Measurements from ENCODE around the gene CGA. TPM values are rescaled to one million over a fixed set of nuclear protein-coding genes. Genes with fewer than 3 reads are reported as not detected.

The CGA gene
- total and polyA plus RNA-seq, 3 donors from 2014 or later: not detected

DNA sequence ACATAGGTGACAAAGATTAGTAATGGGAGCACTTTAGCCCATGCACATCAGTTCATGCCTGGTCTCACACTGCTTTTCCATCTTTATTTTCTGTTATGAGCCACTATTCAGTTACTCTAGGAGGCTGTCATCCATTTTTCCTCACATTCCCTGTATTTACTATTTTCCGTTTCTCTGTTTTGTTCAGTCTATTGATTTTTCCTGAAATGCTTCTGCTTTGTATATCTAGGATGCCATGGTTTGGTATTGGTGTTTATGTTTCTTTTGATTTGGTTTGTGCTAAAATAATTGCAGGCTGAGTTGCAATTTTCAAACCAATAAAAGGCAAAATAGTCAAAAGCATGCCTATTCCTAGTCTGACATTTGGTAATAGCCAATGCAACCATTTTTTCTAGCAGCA lies 31.6 kb upstream of the CGA start:
- no peak overlapping the region for H3K27ac ChIP-seq
- no peaks in the 10 kb centered on the region for H3K27me3 ChIP-seq
- no peaks in the 10 kb centered on the region for H3K9me3 ChIP-seq
- no peaks in the 10 kb centered on the region for H3K4me1 ChIP-seq
- intact Hi-C loops (cut with DNase I; ENCODE audit: low total_unique reads): no loop called here
- H3K36me3 ChIP-seq (ENCODE audit: low read depth, missing control alignments): no peaks in the 10 kb centered on the region
- TF ChIP-seq CTCF (IDR thresholded peaks at IDR 0.05): no peak
- DNase-seq: no peak
- WGBS, 2 donors: 0% methylated on average over 1 of the region's 1 CpG
- no peak overlapping the region for H3K4me3 ChIP-seq

GRCh38 chr6:87124074-87124473 lies 29.2 kb upstream of the CGA start:
- intact Hi-C loops (cut with DNase I; ENCODE audit: low total_unique reads): no loop called here
- H3K9me3 ChIP-seq: no peaks in the 10 kb centered on the region
- no peaks in the 10 kb centered on the region for H3K4me1 ChIP-seq
- no peak overlapping the region for H3K27ac ChIP-seq
- TF ChIP-seq CTCF (IDR thresholded peaks at IDR 0.05): no peak
- TF ChIP-seq POLR2A (IDR thresholded peaks at IDR 0.05): no peak
- H3K27me3 ChIP-seq: no peaks in the 10 kb centered on the region
- WGBS, 2 donors: 79 to 91% methylated on average over 5 of the region's 5 CpGs
- H3K36me3 ChIP-seq (ENCODE audit: low read depth, missing control alignments): no peaks in the 10 kb centered on the region
- no peak overlapping the region for H3K4me3 ChIP-seq
- DNase-seq: no peak

DNA sequence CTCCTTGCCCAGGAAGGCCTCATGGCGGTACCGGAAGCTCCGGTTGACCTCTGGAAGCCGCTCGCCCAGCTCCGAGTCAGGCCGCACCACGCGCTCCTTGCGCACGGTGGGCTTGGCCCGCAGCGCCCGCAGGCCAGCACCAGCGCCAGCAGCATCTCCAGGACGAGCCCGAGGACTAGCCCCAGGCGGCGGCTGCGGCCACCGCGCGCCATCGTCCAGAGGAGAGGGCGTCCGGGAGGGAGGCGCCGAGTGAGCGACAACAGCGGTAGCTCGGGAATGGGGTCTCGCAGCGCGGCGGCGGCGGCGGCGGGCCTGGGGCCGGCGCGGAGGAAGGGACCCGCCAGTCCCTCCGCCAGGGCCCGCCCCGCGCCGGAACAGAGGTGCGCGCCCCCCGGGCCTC lies 27.6 kb upstream of the CGA start:
- Histone ChIP-seq H3K36me3 (ENCODE audit: low read depth, missing control alignments) (no peaks in the 10 kb centered on the region), H3K27me3 (no peaks in the 10 kb centered on the region), H3K27ac (peak overlapping the region in 1 of 2 donors; percentile 24), H3K4me1 (no peaks in the 10 kb centered on the region), H3K4me3 (peak overlapping the region; percentile 47 to 52), H3K9me3 (no peaks in the 10 kb centered on the region)
- DNase-seq: peak; percentile 52
- TF ChIP-seq CTCF (IDR thresholded peaks at IDR 0.05) (no peak), POLR2A (IDR thresholded peaks at IDR 0.05) (no peak)
- 44 to 64% methylated on average over 15 to 41 of the region's 51 CpGs for WGBS, 2 donors
- intact Hi-C loops (cut with DNase I; ENCODE audit: low total_unique reads): no loop called here

- no peaks in the 10 kb centered on the region for H3K4me1 ChIP-seq
- TF ChIP-seq CTCF (IDR thresholded peaks at IDR 0.05): no peak
- 87 to 91% methylated on average over 4 of the region's 4 CpGs for WGBS, 2 donors
- DNase-seq: no peak
- no peaks in the 10 kb centered on the region for H3K9me3 ChIP-seq
- no peak overlapping the region for H3K4me3 ChIP-seq
- H3K36me3 ChIP-seq (ENCODE audit: low read depth, missing control alignments): no peaks in the 10 kb centered on the region
- H3K27ac ChIP-seq: no peak overlapping the region
- intact Hi-C loops (cut with DNase I; ENCODE audit: low total_unique reads): no loop called here
- H3K27me3 ChIP-seq: no peaks in the 10 kb centered on the region
These were observed 23.1 kb upstream of the CGA start for GRCh38 chr6:87118054-87118453.

DNA sequence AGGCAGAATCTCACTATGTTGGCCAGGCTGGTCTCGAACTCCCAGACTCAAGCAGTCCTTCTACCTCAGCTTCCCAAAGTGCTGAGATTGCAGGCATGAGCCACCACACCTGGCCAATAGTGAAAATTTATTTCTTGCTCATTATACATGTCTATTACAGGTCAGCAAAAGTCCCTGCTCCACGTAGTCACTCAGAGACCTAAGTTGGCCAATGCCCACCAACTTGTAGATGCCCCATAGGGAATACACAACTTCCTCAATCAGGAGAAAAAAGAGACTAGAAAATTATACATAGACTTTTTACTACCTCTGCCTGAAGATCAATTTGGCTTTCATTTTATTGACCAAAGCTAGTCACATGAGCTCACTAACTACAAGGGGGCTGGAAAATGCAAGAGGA lies 22.0 kb upstream of the CGA start:
- Histone ChIP-seq H3K4me1 (no peaks in the 10 kb centered on the region), H3K9me3 (no peaks in the 10 kb centered on the region), H3K4me3 (no peak overlapping the region), H3K27ac (no peak overlapping the region), H3K36me3 (ENCODE audit: low read depth, missing control alignments) (no peaks in the 10 kb centered on the region), H3K27me3 (no peaks in the 10 kb centered on the region)
- 92 to 95% methylated on average over 2 of the region's 2 CpGs for WGBS, 2 donors
- TF ChIP-seq CTCF (IDR thresholded peaks at IDR 0.05) (no peak), POLR2A (IDR thresholded peaks at IDR 0.05) (no peak)
- intact Hi-C loops (cut with DNase I; ENCODE audit: low total_unique reads): no loop called here
- DNase-seq: no peak

Data from testis (tissue), 3 donors.